ENCODE results near the gene GALNT16.

Gene GALNT16

DNA sequence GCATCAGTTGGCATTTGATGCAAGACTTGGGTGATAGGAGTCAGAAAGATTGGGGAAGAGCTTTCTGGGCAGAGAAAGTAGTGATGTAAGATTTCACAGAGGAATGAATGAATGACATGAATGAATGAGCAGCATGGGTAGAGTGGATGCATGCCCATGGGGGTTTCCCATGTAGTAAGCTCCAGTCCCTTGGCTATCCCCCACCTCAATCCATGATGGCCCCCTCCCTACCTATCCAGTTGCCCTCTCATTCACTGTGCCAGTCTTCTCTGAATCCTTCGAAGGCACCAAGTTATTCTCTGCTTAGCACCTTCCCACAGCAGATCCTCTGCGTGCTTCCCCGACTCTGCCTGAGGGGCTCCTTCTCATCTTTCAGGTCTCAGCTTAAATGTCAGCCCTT, 106.1 kb downstream of the GALNT16 start:
- no peaks in the 10 kb centered on the region for H3K4me1 ChIP-seq (ENCODE audit: control insufficient read depth in 5 of 5, insufficient read depth in 5 of 5, low read length in 5 of 5)
- H3K9ac ChIP-seq (ENCODE audit: low read length in 5 of 5): no peak overlapping the region
- H3K4me3 ChIP-seq (ENCODE audit: low read depth in 1 of 5, low read length in 5 of 5): no peak overlapping the region
- H3K27ac ChIP-seq (ENCODE audit: low read depth, low read length): no peak overlapping the region
- H3K36me3 ChIP-seq (ENCODE audit: control insufficient read depth in 5 of 5, insufficient read depth in 5 of 5, low read length in 5 of 5): no peaks in the 10 kb centered on the region
- H3K27me3 ChIP-seq (ENCODE audit: control insufficient read depth in 5 of 5, insufficient read depth in 4 of 5, low read length in 5 of 5): no peaks in the 10 kb centered on the region
- H3K9me3 ChIP-seq (ENCODE audit: control insufficient read depth in 5 of 5, low read length in 5 of 5): no peaks in the 10 kb centered on the region

DNA sequence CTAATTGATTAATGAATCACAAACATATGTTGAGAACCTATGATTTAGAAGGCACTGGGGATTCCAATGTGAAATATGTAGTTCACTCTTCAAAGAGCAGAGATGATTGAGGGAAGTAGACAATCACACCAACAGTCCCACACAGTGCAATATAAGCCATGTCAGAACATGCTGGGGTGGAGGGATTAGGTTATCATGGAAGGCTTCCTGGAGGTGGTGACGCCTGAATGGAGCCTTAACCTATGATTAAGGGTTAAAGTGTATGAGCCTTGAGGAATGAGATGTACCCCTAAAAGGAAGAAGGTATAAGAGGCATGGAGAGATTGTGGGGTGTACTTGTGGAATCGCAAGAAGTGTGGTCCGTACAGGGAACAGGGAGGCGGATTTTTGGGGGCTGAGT, 106.8 kb downstream of the GALNT16 start:
- Histone ChIP-seq H3K27ac (ENCODE audit: low read depth, low read length) (no peak overlapping the region), H3K9ac (ENCODE audit: low read length in 5 of 5) (no peak overlapping the region), H3K9me3 (ENCODE audit: control insufficient read depth in 5 of 5, low read length in 5 of 5) (no peaks in the 10 kb centered on the region)

DNA sequence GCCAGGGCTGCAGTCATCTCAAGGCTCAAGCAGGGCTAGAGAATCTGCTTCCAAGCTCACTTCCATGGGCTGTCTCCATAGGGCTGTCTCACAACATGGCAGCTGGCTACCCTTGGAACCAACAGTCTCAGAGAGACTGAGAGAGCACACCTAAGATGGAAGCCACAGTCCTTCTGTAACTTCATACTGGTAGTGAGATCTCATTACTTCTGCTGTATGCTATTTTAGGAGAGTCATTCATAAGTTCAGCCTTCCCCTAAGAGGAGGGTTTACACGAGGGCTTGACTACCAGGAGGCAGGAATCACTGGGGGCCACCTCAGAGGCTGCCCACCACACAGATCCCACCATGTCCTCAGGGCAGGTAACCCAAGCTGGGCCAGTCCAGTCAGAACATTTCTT, 108.4 kb downstream of the GALNT16 start:
- Histone ChIP-seq H3K9me3 (ENCODE audit: control insufficient read depth in 5 of 5, low read length in 5 of 5) (no peaks in the 10 kb centered on the region), H3K36me3 (ENCODE audit: control insufficient read depth in 5 of 5, insufficient read depth in 5 of 5, low read length in 5 of 5) (peaks cover 0 to 8% (median 3%) of the 10 kb centered on the region in 5 donors), H3K27me3 (ENCODE audit: control insufficient read depth in 5 of 5, insufficient read depth in 4 of 5, low read length in 5 of 5) (no peaks in the 10 kb centered on the region), H3K9ac (ENCODE audit: low read length in 5 of 5) (no peak overlapping the region), H3K4me1 (ENCODE audit: control insufficient read depth in 5 of 5, insufficient read depth in 5 of 5, low read length in 5 of 5) (no peaks in the 10 kb centered on the region), H3K4me3 (ENCODE audit: low read depth in 1 of 5, low read length in 5 of 5) (no peak overlapping the region), H3K27ac (ENCODE audit: low read depth, low read length) (no peak overlapping the region)

More for the DNA sequence above, 106.8 kb downstream of the GALNT16 start:
- Histone ChIP-seq H3K36me3 (ENCODE audit: control insufficient read depth in 5 of 5, insufficient read depth in 5 of 5, low read length in 5 of 5) (no peaks in the 10 kb centered on the region), H3K4me3 (ENCODE audit: low read depth in 1 of 5, low read length in 5 of 5) (no peak overlapping the region), H3K27me3 (ENCODE audit: control insufficient read depth in 5 of 5, insufficient read depth in 4 of 5, low read length in 5 of 5) (no peaks in the 10 kb centered on the region), H3K4me1 (ENCODE audit: control insufficient read depth in 5 of 5, insufficient read depth in 5 of 5, low read length in 5 of 5) (no peaks in the 10 kb centered on the region)

DNA sequence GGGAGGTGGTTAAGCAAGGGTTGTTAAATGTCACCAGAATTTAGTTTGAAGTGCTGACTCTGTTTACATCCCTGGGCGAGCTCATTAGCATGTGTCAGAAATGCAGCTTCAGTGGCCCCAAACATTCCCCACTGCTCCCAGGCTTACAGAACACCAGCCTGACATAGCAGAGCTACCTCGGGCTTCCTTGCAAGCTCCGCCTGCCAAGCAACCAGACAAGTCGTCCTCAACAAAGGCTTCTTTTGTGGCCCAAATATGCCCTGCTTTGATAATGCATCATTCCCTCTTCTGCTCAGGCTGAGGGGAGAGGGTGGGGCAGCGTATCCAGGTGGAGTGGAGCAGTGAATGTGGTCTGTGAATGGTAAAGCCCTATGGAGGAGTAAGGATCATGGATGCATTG, 110.1 kb downstream of the GALNT16 start:
- no peak overlapping the region for H3K9ac ChIP-seq (ENCODE audit: low read length in 5 of 5)
- no peak overlapping the region for H3K27ac ChIP-seq (ENCODE audit: low read depth, low read length)
- H3K36me3 ChIP-seq (ENCODE audit: control insufficient read depth in 5 of 5, insufficient read depth in 5 of 5, low read length in 5 of 5): peaks cover 0 to 10% (median 6%) of the 10 kb centered on the region in 5 donors
- H3K27me3 ChIP-seq (ENCODE audit: control insufficient read depth in 5 of 5, insufficient read depth in 4 of 5, low read length in 5 of 5): no peaks in the 10 kb centered on the region
- H3K4me1 ChIP-seq (ENCODE audit: control insufficient read depth in 5 of 5, insufficient read depth in 5 of 5, low read length in 5 of 5): no peaks in the 10 kb centered on the region
- H3K9me3 ChIP-seq (ENCODE audit: control insufficient read depth in 5 of 5, low read length in 5 of 5): peaks cover 0 to 5% (median 0%) of the 10 kb centered on the region in 5 donors
- no peak overlapping the region for H3K4me3 ChIP-seq (ENCODE audit: low read depth in 1 of 5, low read length in 5 of 5)

DNA sequence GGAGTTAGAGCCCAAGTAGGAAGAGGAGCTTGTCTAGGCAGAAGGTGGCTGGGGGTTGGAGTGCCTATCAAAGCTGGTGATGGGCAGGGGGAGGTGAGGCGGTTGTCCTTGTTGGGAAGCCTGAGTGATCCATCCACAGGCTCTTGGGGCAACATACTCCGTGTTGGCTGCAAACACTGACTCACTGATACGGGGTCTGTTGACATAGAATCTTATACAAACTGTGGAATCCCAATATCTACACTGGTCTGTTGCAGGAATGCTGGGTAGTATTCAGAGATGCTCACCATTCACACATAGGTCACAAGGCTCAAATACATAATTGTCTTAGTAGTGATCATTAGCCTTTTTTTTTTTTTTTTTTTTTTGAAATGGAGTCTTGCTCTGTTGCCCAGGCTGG, 112.2 kb downstream of the GALNT16 start:
- H3K4me1 ChIP-seq (ENCODE audit: control insufficient read depth in 5 of 5, insufficient read depth in 5 of 5, low read length in 5 of 5): no peaks in the 10 kb centered on the region
- no peak overlapping the region for H3K9ac ChIP-seq (ENCODE audit: low read length in 5 of 5)
- no peak overlapping the region for H3K27ac ChIP-seq (ENCODE audit: low read depth, low read length)

DNA sequence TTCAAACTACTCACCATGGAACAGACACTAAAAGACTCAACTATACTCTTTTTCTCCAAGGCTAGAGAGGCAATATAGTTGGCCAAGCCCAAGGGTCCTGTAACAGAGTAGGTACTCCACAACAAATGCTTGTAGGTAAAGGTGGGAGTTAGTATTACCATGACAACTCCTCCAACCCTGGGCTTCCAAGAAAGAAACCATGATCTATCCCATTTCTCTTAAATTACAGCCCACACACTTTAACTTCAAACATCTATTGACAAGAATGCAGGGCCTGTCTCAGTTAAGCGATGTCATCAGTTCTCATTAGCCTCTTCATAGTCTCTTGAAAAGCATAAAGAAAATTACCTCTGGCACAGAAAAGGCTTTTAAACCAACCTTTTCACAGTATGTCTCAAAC, 113.1 kb downstream of the GALNT16 start:
- Histone ChIP-seq H3K27me3 (ENCODE audit: control insufficient read depth in 5 of 5, insufficient read depth in 4 of 5, low read length in 5 of 5) (no peaks in the 10 kb centered on the region), H3K27ac (ENCODE audit: low read depth, low read length) (no peak overlapping the region), H3K9me3 (ENCODE audit: control insufficient read depth in 5 of 5, low read length in 5 of 5) (peaks cover 0 to 12% (median 5%) of the 10 kb centered on the region in 5 donors), H3K9ac (ENCODE audit: low read length in 5 of 5) (no peak overlapping the region), H3K36me3 (ENCODE audit: control insufficient read depth in 5 of 5, insufficient read depth in 5 of 5, low read length in 5 of 5) (peaks cover 15 to 31% (median 18%) of the 10 kb centered on the region in 5 donors), H3K4me3 (ENCODE audit: low read depth in 1 of 5, low read length in 5 of 5) (no peak overlapping the region), H3K4me1 (ENCODE audit: control insufficient read depth in 5 of 5, insufficient read depth in 5 of 5, low read length in 5 of 5) (no peaks in the 10 kb centered on the region)

More for the DNA sequence above, 112.2 kb downstream of the GALNT16 start:
- H3K27me3 ChIP-seq (ENCODE audit: control insufficient read depth in 5 of 5, insufficient read depth in 4 of 5, low read length in 5 of 5): no peaks in the 10 kb centered on the region
- H3K4me3 ChIP-seq (ENCODE audit: low read depth in 1 of 5, low read length in 5 of 5): no peak overlapping the region
- peaks cover 0 to 12% (median 5%) of the 10 kb centered on the region in 5 donors for H3K9me3 ChIP-seq (ENCODE audit: control insufficient read depth in 5 of 5, low read length in 5 of 5)
- H3K36me3 ChIP-seq (ENCODE audit: control insufficient read depth in 5 of 5, insufficient read depth in 5 of 5, low read length in 5 of 5): peaks cover 12 to 26% (median 18%) of the 10 kb centered on the region in 5 donors

DNA sequence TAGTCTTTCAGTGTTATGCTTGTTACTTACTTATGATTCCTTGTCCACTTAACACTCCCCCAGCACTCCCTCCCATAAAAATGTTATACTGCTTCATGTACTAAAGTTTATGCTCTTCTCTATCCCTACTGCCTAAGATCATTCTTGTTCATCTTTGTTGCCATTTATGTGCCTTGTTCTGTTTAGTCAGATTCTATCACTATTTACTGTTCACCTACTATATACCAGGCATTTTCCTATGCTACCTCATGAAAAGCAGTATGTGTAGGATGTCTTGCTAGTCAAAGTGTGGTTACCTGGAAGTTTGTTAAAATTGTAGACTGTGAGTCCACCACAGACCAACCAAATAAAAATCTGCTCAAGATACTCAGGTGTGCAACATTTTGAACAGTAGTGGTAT, 114.3 kb downstream of the GALNT16 start:
- Histone ChIP-seq H3K4me3 (ENCODE audit: low read depth in 1 of 5, low read length in 5 of 5) (no peak overlapping the region), H3K27ac (ENCODE audit: low read depth, low read length) (no peak overlapping the region), H3K27me3 (ENCODE audit: control insufficient read depth in 5 of 5, insufficient read depth in 4 of 5, low read length in 5 of 5) (no peaks in the 10 kb centered on the region), H3K9ac (ENCODE audit: low read length in 5 of 5) (no peak overlapping the region), H3K9me3 (ENCODE audit: control insufficient read depth in 5 of 5, low read length in 5 of 5) (peaks cover 0 to 12% (median 5%) of the 10 kb centered on the region in 5 donors), H3K36me3 (ENCODE audit: control insufficient read depth in 5 of 5, insufficient read depth in 5 of 5, low read length in 5 of 5) (peaks cover 15 to 35% (median 19%) of the 10 kb centered on the region in 5 donors), H3K4me1 (ENCODE audit: control insufficient read depth in 5 of 5, insufficient read depth in 5 of 5, low read length in 5 of 5) (no peaks in the 10 kb centered on the region)

DNA sequence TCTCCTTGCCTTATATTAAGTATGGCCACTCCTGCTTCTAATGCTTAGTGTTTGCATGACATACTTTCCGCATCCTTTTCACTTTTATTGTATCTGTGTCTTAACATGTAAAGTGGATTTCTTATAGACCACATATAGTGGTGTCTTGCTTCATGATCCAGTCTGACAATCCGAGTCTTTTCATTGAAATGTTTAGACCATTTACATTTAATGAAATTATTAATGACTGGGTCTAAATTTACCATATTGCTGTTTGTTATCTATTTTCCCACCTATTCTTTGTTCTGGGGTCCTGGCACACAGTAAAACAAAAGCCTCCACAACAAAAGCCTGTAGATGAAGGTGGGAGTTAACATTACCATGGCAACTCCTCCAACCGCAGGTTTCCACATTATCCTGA, 115.2 kb downstream of the GALNT16 start:
- Histone ChIP-seq H3K4me3 (ENCODE audit: low read depth in 1 of 5, low read length in 5 of 5) (no peak overlapping the region), H3K36me3 (ENCODE audit: control insufficient read depth in 5 of 5, insufficient read depth in 5 of 5, low read length in 5 of 5) (peaks cover 22 to 41% (median 28%) of the 10 kb centered on the region in 5 donors), H3K4me1 (ENCODE audit: control insufficient read depth in 5 of 5, insufficient read depth in 5 of 5, low read length in 5 of 5) (no peaks in the 10 kb centered on the region), H3K27ac (ENCODE audit: low read depth, low read length) (no peak overlapping the region), H3K9me3 (ENCODE audit: control insufficient read depth in 5 of 5, low read length in 5 of 5) (peaks cover 0 to 12% (median 5%) of the 10 kb centered on the region in 5 donors), H3K27me3 (ENCODE audit: control insufficient read depth in 5 of 5, insufficient read depth in 4 of 5, low read length in 5 of 5) (no peaks in the 10 kb centered on the region), H3K9ac (ENCODE audit: low read length in 5 of 5) (no peak overlapping the region)

DNA sequence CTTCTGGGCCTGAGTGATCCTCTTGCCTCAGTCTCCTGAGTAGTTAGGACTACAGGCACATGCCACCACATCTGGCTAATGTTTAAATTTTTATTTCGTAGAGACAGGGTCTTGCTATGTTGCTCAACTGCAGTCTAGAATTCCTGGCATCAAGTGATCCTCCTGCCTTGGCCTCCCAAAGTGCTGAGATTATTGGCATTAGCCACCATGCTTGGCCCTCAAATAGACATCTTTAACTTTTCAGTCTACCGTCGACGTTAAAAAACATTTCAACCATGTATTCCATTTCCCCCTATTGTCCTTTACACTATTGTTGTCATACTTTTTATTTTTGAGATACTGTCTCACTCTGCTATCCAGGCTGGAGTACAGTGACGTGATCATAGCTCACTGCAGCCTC, 115.8 kb downstream of the GALNT16 start:
- no peaks in the 10 kb centered on the region for H3K4me1 ChIP-seq (ENCODE audit: control insufficient read depth in 5 of 5, insufficient read depth in 5 of 5, low read length in 5 of 5)
- no peaks in the 10 kb centered on the region for H3K27me3 ChIP-seq (ENCODE audit: control insufficient read depth in 5 of 5, insufficient read depth in 4 of 5, low read length in 5 of 5)
- peaks cover 0 to 12% (median 5%) of the 10 kb centered on the region in 5 donors for H3K9me3 ChIP-seq (ENCODE audit: control insufficient read depth in 5 of 5, low read length in 5 of 5)
- peaks cover 26 to 46% (median 31%) of the 10 kb centered on the region in 5 donors for H3K36me3 ChIP-seq (ENCODE audit: control insufficient read depth in 5 of 5, insufficient read depth in 5 of 5, low read length in 5 of 5)
- no peak overlapping the region for H3K4me3 ChIP-seq (ENCODE audit: low read depth in 1 of 5, low read length in 5 of 5)
- no peak overlapping the region for H3K27ac ChIP-seq (ENCODE audit: low read depth, low read length)
- H3K9ac ChIP-seq (ENCODE audit: low read length in 5 of 5): no peak overlapping the region

DNA sequence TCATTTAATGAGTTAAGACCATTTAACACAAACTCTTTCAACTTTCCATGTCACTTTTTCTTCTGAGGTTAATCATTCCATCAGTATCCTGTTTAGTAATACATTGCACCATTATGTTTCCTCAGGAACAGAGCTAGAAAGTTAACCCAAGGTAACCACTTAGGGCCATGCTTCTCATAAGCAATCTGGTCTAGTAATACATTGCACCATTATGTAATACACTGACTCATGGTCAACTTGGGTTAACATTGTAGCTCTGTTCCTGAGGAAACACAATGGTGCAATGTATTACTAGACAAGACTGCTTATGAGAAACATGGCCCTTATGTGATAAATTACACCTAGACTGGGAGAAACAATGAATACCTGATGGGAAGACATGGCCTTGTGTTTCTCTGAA, 116.5 kb downstream of the GALNT16 start:
- Histone ChIP-seq H3K27me3 (ENCODE audit: control insufficient read depth in 5 of 5, insufficient read depth in 4 of 5, low read length in 5 of 5) (no peaks in the 10 kb centered on the region), H3K4me3 (ENCODE audit: low read depth in 1 of 5, low read length in 5 of 5) (no peak overlapping the region), H3K4me1 (ENCODE audit: control insufficient read depth in 5 of 5, insufficient read depth in 5 of 5, low read length in 5 of 5) (no peaks in the 10 kb centered on the region), H3K9me3 (ENCODE audit: control insufficient read depth in 5 of 5, low read length in 5 of 5) (peaks cover 0 to 12% (median 5%) of the 10 kb centered on the region in 5 donors), H3K36me3 (ENCODE audit: control insufficient read depth in 5 of 5, insufficient read depth in 5 of 5, low read length in 5 of 5) (peaks cover 26 to 50% (median 32%) of the 10 kb centered on the region in 5 donors), H3K27ac (ENCODE audit: low read depth, low read length) (no peak overlapping the region), H3K9ac (ENCODE audit: low read length in 5 of 5) (no peak overlapping the region)

Data from subcutaneous abdominal adipose tissue (tissue), 5 donors.